IPS-18a (cell line): ENCODE results near the gene SWT1.

Experiments
- H3K27ac ChIP-seq: one replicate; pipeline ENCODE4 v1.5.1; 2013; ENCODE audit warnings: low read length
- H3K27me3 ChIP-seq: one replicate; pipeline ENCODE4 v1.6.1; 2013; ENCODE audit warnings: mild to moderate bottlenecking, low read length; ENCODE audit not compliant: control insufficient read depth, insufficient read depth
- H3K36me3 ChIP-seq: one replicate; pipeline ENCODE4 v1.6.1; 2013; ENCODE audit warnings: low read depth, low read length; ENCODE audit not compliant: control insufficient read depth
- H3K4me1 ChIP-seq: one replicate; pipeline ENCODE4 v1.6.1; 2013; ENCODE audit warnings: low read depth, low read length; ENCODE audit not compliant: control insufficient read depth
- H3K4me3 ChIP-seq: one replicate; pipeline ENCODE4 v1.5.1; 2013; ENCODE audit warnings: low read length
- H3K9ac ChIP-seq: one replicate; pipeline ENCODE4 v1.6.1; 2013; ENCODE audit warnings: mild to moderate bottlenecking, low read length, moderate library complexity
- H3K9me3 ChIP-seq: one replicate; pipeline ENCODE4 v1.6.1; 2013; ENCODE audit warnings: low read depth, low read length; ENCODE audit not compliant: control insufficient read depth

The SWT1 gene

GRCh38 chr1:185152187-185152767 is 4.7 kb upstream of the SWT1 start:
- Histone ChIP-seq H3K36me3 (peaks cover 11% of the 10 kb centered on the region), H3K9me3 (no peaks in the 10 kb centered on the region), H3K9ac (no peak overlapping the region), H3K27ac (no peak overlapping the region), H3K27me3 (no peaks in the 10 kb centered on the region), H3K4me1 (no peaks in the 10 kb centered on the region), H3K4me3 (no peak overlapping the region)

GRCh38 chr1:185154912-185155513 is 2.0 kb upstream of the SWT1 start:
- Histone ChIP-seq H3K27me3 (no peaks in the 10 kb centered on the region), H3K4me1 (no peaks in the 10 kb centered on the region), H3K36me3 (peaks cover 3% of the 10 kb centered on the region), H3K27ac (no peak overlapping the region), H3K4me3 (peak overlapping the region; percentile 86), H3K9ac (peak overlapping the region; percentile 95), H3K9me3 (no peaks in the 10 kb centered on the region)

GRCh38 chr1:185155600-185156287 is 1.2 kb upstream of the SWT1 start:
- Histone ChIP-seq H3K27me3 (no peaks in the 10 kb centered on the region), H3K27ac (peak overlapping the region; percentile 87), H3K4me1 (no peaks in the 10 kb centered on the region), H3K9me3 (no peaks in the 10 kb centered on the region), H3K9ac (peak overlapping the region; percentile 95), H3K36me3 (no peaks in the 10 kb centered on the region), H3K4me3 (peak overlapping the region; percentile 86)

- H3K27ac ChIP-seq = peak overlapping the region; percentile 87
Observed at GRCh38 chr1:185156288-185156853, 596 bp upstream of the SWT1 start.

GRCh38 chr1:185157599-185158412 is 839 bp downstream of the SWT1 start:
- no peaks in the 10 kb centered on the region for H3K27me3 ChIP-seq
- H3K36me3 ChIP-seq = no peaks in the 10 kb centered on the region
- no peaks in the 10 kb centered on the region for H3K4me1 ChIP-seq
- H3K9ac ChIP-seq = peak overlapping the region; percentile 69
- H3K9me3 ChIP-seq = no peaks in the 10 kb centered on the region
- H3K27ac ChIP-seq = no peak overlapping the region
- peak overlapping the region; percentile 86 for H3K4me3 ChIP-seq

More at GRCh38 chr1:185156288-185156853, 596 bp upstream of the SWT1 start:
- H3K9me3 ChIP-seq = no peaks in the 10 kb centered on the region
- peak overlapping the region; percentile 86 for H3K4me3 ChIP-seq
- H3K27me3 ChIP-seq = no peaks in the 10 kb centered on the region
- no peaks in the 10 kb centered on the region for H3K36me3 ChIP-seq
- peak overlapping the region; percentile 95 for H3K9ac ChIP-seq
- no peaks in the 10 kb centered on the region for H3K4me1 ChIP-seq

GRCh38 chr1:185158800-185159199 is 1.8 kb downstream of the SWT1 start:
- Histone ChIP-seq H3K27ac (no peak overlapping the region), H3K27me3 (no peaks in the 10 kb centered on the region), H3K4me1 (no peaks in the 10 kb centered on the region), H3K9ac (no peak overlapping the region), H3K9me3 (no peaks in the 10 kb centered on the region), H3K4me3 (no peak overlapping the region), H3K36me3 (no peaks in the 10 kb centered on the region)

GRCh38 chr1:185159966-185160365 is 3.0 kb downstream of the SWT1 start:
- H3K4me3 ChIP-seq = no peak overlapping the region
- H3K4me1 ChIP-seq = no peaks in the 10 kb centered on the region
- H3K27me3 ChIP-seq = no peaks in the 10 kb centered on the region
- H3K36me3 ChIP-seq = no peaks in the 10 kb centered on the region
- H3K27ac ChIP-seq = no peak overlapping the region
- H3K9ac ChIP-seq = no peak overlapping the region
- no peaks in the 10 kb centered on the region for H3K9me3 ChIP-seq

- Histone ChIP-seq H3K9me3 (no peaks in the 10 kb centered on the region), H3K27ac (no peak overlapping the region), H3K27me3 (no peaks in the 10 kb centered on the region)
Observed at GRCh38 chr1:185162491-185162890, 5.5 kb downstream of the SWT1 start.

GRCh38 chr1:185166106-185166505 is 9.1 kb downstream of the SWT1 start:
- Histone ChIP-seq H3K4me1 (no peaks in the 10 kb centered on the region), H3K9ac (no peak overlapping the region), H3K27me3 (no peaks in the 10 kb centered on the region), H3K36me3 (no peaks in the 10 kb centered on the region), H3K4me3 (no peak overlapping the region), H3K9me3 (no peaks in the 10 kb centered on the region), H3K27ac (no peak overlapping the region)

More at GRCh38 chr1:185162491-185162890, 5.5 kb downstream of the SWT1 start:
- Histone ChIP-seq H3K36me3 (no peaks in the 10 kb centered on the region), H3K9ac (no peak overlapping the region), H3K4me3 (no peak overlapping the region), H3K4me1 (no peaks in the 10 kb centered on the region)

GRCh38 chr1:185170291-185170848 is 13.4 kb downstream of the SWT1 start:
- Histone ChIP-seq H3K9me3 (no peaks in the 10 kb centered on the region), H3K9ac (no peak overlapping the region), H3K36me3 (no peaks in the 10 kb centered on the region), H3K4me1 (no peaks in the 10 kb centered on the region), H3K27ac (no peak overlapping the region), H3K4me3 (no peak overlapping the region), H3K27me3 (no peaks in the 10 kb centered on the region)

- H3K27me3 ChIP-seq = no peaks in the 10 kb centered on the region
- H3K27ac ChIP-seq = no peak overlapping the region
- H3K36me3 ChIP-seq = no peaks in the 10 kb centered on the region
- no peaks in the 10 kb centered on the region for H3K4me1 ChIP-seq
- no peaks in the 10 kb centered on the region for H3K9me3 ChIP-seq
- no peak overlapping the region for H3K9ac ChIP-seq
- H3K4me3 ChIP-seq = no peak overlapping the region
Observed at GRCh38 chr1:185193756-185194155, 36.8 kb downstream of the SWT1 start.
